Vagina (tissue), 2 donors: ENCODE data around the gene EIF2AK3.

Source experiments
- CTCF ChIP-seq, 3 experiments: fragments of 450-650 bp in 2 of 3; fragments of 200-600 bp in 1 of 3; sonication (generic) in 1 of 3; IDR thresholded peaks; one replicate each; pipeline ENCODE4 v1.5.1; 2017 to 2019; ENCODE audit warnings: antibody characterized with exemption in 3 of 3, mild to moderate bottlenecking in 2 of 3, moderate library complexity in 2 of 3
- POLR2A ChIP-seq, 2 donors: fragments of 450-650 bp; IDR thresholded peaks; one replicate each; pipeline ENCODE4 v1.6.1; 2017; ENCODE audit warnings: antibody characterized with exemption in 2 of 2, mild to moderate bottlenecking in 2 of 2, moderate library complexity in 2 of 2

DNA sequence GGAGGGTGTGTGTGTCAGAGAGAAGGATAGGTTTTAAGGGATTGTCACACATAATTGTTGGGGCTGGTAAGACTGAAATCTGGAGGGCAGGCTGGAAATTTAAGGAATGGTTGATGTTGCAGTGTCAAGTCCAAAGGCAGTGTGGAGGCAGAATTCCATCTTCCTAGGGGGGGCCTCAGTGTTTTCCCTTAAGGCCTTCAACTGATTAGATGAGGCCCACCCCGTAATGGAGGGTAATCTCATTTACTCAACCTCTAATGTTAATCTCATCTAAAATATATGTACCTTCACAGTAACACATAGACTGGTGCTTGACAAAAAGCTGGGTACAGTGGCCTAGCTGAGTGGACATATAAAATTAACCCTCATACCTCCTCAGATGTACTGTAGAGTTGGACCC, 33.4 kb upstream of the EIF2AK3 start:
- TF ChIP-seq CTCF (IDR thresholded peaks at IDR 0.05) (no peak), POLR2A (IDR thresholded peaks at IDR 0.05) (no peak)
